T47D (cell line): Measurements from ENCODE around the gene LTC4S.

ENCODE experiments used
- DNase-seq, 2 experiments: peaks; one replicate each; pipeline versions ENCODE4 v3.0.0 to v3.0.0-alpha.2; 2011 to 2012; ENCODE audit warnings: low read depth in 1 of 2, low spot score in 1 of 2
- JUND ChIP-seq: IDR thresholded peaks from 2 replicates; pipeline ENCODE4 v1.6.1; 2012; ENCODE audit warnings: low read depth
- in situ Hi-C: cut with HindIII; loops from 2 replicates; pipeline ENCODE4 v1.10.0; 2016; ENCODE audit warnings: low sequenced_read_pairs, low pct_unique_long_range_greater_than_20kb

The LTC4S gene

GRCh38 chr5:179800071-179800695, 6.4 kb downstream of the LTC4S start:
- TF ChIP-seq JUND: no peak
- DNase-seq: no peak
- in situ Hi-C loops: no loop called here

- no peak for DNase-seq
- in situ Hi-C loops: no loop called here
- TF ChIP-seq JUND: no peak
Observed at GRCh38 chr5:179800696-179801201, 7.0 kb downstream of the LTC4S start.

GRCh38 chr5:179801304-179802206, 7.8 kb downstream of the LTC4S start:
- no peak for DNase-seq
- TF ChIP-seq JUND: no peak
- in situ Hi-C loops: no loop called here

GRCh38 chr5:179802207-179802883, 8.6 kb downstream of the LTC4S start:
- in situ Hi-C loops: no loop called here
- no peak for DNase-seq
- no peak for TF ChIP-seq JUND

- no peak for TF ChIP-seq JUND
- in situ Hi-C loops: no loop called here
- no peak for DNase-seq
Observed at GRCh38 chr5:179802950-179803562, 9.3 kb downstream of the LTC4S start.

GRCh38 chr5:179803651-179804554, 10.1 kb downstream of the LTC4S start:
- in situ Hi-C loops: no loop called here
- no peak for TF ChIP-seq JUND
- DNase-seq: no peak

GRCh38 chr5:179804555-179804947, 10.8 kb downstream of the LTC4S start:
- in situ Hi-C loops: no loop called here
- no peak for TF ChIP-seq JUND
- DNase-seq: no peak

- DNase-seq: no peak
- in situ Hi-C loops: no loop called here
- no peak for TF ChIP-seq JUND
Observed at GRCh38 chr5:179805070-179805528, 11.3 kb downstream of the LTC4S start.

GRCh38 chr5:179805529-179806249, 11.9 kb downstream of the LTC4S start:
- TF ChIP-seq JUND: no peak
- in situ Hi-C loops: no loop called here
- peak; percentile 57 to 81 for DNase-seq

GRCh38 chr5:179806250-179807048, 12.7 kb downstream of the LTC4S start, which contains the start of gene MGAT4B:
Gene MGAT4B, minus strand, starts transcription at chr5:179806866. Its CDS starts 283 bp downstream, at chr5:179806583.
- in situ Hi-C loops: no loop called here
- DNase-seq: peak; percentile 85 to 92
- no peak for TF ChIP-seq JUND
